K562 (cell line): Measurements from ENCODE around the gene FAM124A. TPM values are rescaled to one million over a fixed set of nuclear protein-coding genes. Genes with fewer than 3 reads are reported as not detected.

Experiments used
- BRF1 ChIP-seq: IDR thresholded peaks from 3 replicates; pipeline ENCODE4 v1.6.1; 2011; ENCODE audit warnings: borderline replicate concordance, mild to moderate bottlenecking; ENCODE audit not compliant: insufficient read length; ENCODE audit errors: extremely low read depth
- CREBBP ChIP-seq: IDR thresholded peaks from one replicate; pipeline ENCODE4 v1.6.1; 2012; ENCODE audit warnings: low read depth, mild to moderate bottlenecking, control low read depth, inconsistent platforms, low read length
- EGR1 ChIP-seq: fragments of 450-650 bp; conservative IDR thresholded peaks from 2 replicates; pipeline ENCODE4 v1.6.1; 2017; ENCODE audit warnings: mild to moderate bottlenecking
- NR2C1 ChIP-seq, 2 experiments: fragments of 450-650 bp; IDR thresholded peaks; 2 replicates each; pipeline ENCODE4 v1.6.1; 2017; ENCODE audit warnings: mild to moderate bottlenecking in 2 of 2, antibody characterized with exemption in 1 of 2, inconsistent platforms in 1 of 2, missing compliant biosample characterization in 1 of 2, missing genetic modification characterization in 1 of 2
- PHB2 ChIP-seq: fragments of 450-650 bp; IDR thresholded peaks from 2 replicates; pipeline ENCODE4 v1.6.1; 2017; ENCODE audit warnings: low read depth
- RBM15 ChIP-seq: fragments of 200-400 bp; formaldehyde crosslinking; IDR thresholded peaks from 2 replicates; pipeline ENCODE4 v1.6.1; 2018; ENCODE audit warnings: mild to moderate bottlenecking, low read length, moderate library complexity; ENCODE audit not compliant: insufficient read depth
- RBM22 ChIP-seq: fragments of 200-400 bp; formaldehyde crosslinking; IDR thresholded peaks from 2 replicates; pipeline ENCODE4 v1.6.1; 2018; ENCODE audit warnings: low read length, low read depth; ENCODE audit not compliant: poor library complexity, severe bottlenecking
- ZNF511 ChIP-seq: sonication (generic); formaldehyde crosslinking; IDR thresholded peaks from 2 replicates; pipeline ENCODE4 v1.8.0; 2022; ENCODE audit warnings: mild to moderate bottlenecking, missing genetic modification reagents
- ZNF77 ChIP-seq: fragments of 250-450 bp; sonication (Bioruptor Pico); IDR thresholded peaks from 2 replicates; pipeline ENCODE4 v1.5.0; 2020
- polyA plus RNA-seq, 8 experiments: library from polyadenylated mRNA; depleted of rRNA in 4 of 8; stranded (reverse) in 5 of 8; unstranded in 3 of 8; fragments of >200 nt; fragmentation: Nextera tagmentation in 2 of 8; fragmentation: Illumina TruSeq in 1 of 8; extraction: Ambion mirVana in 2 of 8; extraction: Trizol in 1 of 8; gene quantifications; 2 replicates each; pipeline versions ENCODE4 v1.2.1 to v1.2.3, GENCODE V29; 2011 to 2014; ENCODE audit warnings: inconsistent platforms in 1 of 8, missing spikeins in 1 of 8
- total RNA-seq, 7 experiments: library from RNA; depleted of rRNA in 6 of 7; stranded (reverse); fragments of >200 nt in 6 of 7; fragmentation: Illumina TruSeq in 2 of 7; extraction: Trizol in 2 of 7; gene quantifications; 2 replicates each; pipeline versions ENCODE4 v1.2.1 to v1.2.3, GENCODE V29; 2011 to 2021; ENCODE audit warnings: low replicate concordance in 1 of 7

The FAM124A gene
- total and polyA plus RNA-seq, 9 of the 15 experiments (the other 6 are each of a cell fraction or from before 2014, with no cell fraction given): not detected

GRCh38 chr13:51222686-51223559, 725 bp downstream of the FAM124A start (continued):
- TF ChIP-seq BRF1 (no peak), NR2C1 (IDR thresholded peaks at IDR 0.05) (no peak), NR2C1 (tag; IDR thresholded peaks at IDR 0.05) (no peak), RBM15 (no peak), ZNF511 (no peak), ZNF77 (CRISPR knock-in tag) (no peak), PHB2 (no peak), RBM22 (no peak), EGR1 (no peak), CREBBP (no peak)
